Keratinocyte (primary cell): ENCODE measurements around the gene NXNL2. TPM values are rescaled to one million over a fixed set of nuclear protein-coding genes. Genes with fewer than 3 reads are reported as not detected.

Experiments
- DNase-seq: peaks from one replicate; pipeline ENCODE4 v3.0.0-alpha.2; 2011; ENCODE audit warnings: low read depth, missing footprints, low spot score
- FAIRE-seq: peaks from 2 replicates; lab custom pipeline; 2011; peaks lifted over from hg19 to GRCh38; lab: Jason Lieb, UNC
- H2AFZ ChIP-seq: 2 replicates; pipeline ENCODE4 v1.6.0; 2012; ENCODE audit warnings: low read length, control low read depth, inconsistent platforms; ENCODE audit not compliant: control insufficient read depth
- H3K27ac ChIP-seq: 2 replicates; pipeline ENCODE4 v1.5.1; 2011; ENCODE audit warnings: low read length; ENCODE audit not compliant: control insufficient read depth, insufficient read depth
- H3K27me3 ChIP-seq: 3 replicates; pipeline ENCODE4 v1.6.0; 2011; ENCODE audit warnings: low read length; ENCODE audit not compliant: control insufficient read depth, insufficient read depth; ENCODE audit errors: extremely low read depth
- H3K36me3 ChIP-seq, 2 experiments: 2 replicates in 1 of 2; 3 replicates in 1 of 2; pipeline ENCODE4 v1.5.1; 2011; ENCODE audit warnings: low read length in 2 of 2, mild to moderate bottlenecking in 1 of 2; ENCODE audit not compliant: control insufficient read depth in 2 of 2, insufficient read depth in 2 of 2; ENCODE audit errors: extremely low read depth in 1 of 2
- H3K4me1 ChIP-seq: 3 replicates; pipeline ENCODE4 v1.5.1; 2011; ENCODE audit warnings: low read length; ENCODE audit not compliant: control insufficient read depth, insufficient read depth; ENCODE audit errors: extremely low read depth
- H3K4me2 ChIP-seq: 3 replicates; pipeline ENCODE4 v1.6.0; 2011; ENCODE audit warnings: low read depth, low read length; ENCODE audit not compliant: control insufficient read depth, insufficient read depth; ENCODE audit errors: extremely low read depth
- H3K4me3 ChIP-seq, 3 experiments: fragments of 200-600 bp in 1 of 3; sonication (generic) in 1 of 3; 2 replicates in 2 of 3; 3 replicates in 1 of 3; pipeline ENCODE4 v1.5.1; 2011 to 2016; ENCODE audit warnings: low read length in 3 of 3, mild to moderate bottlenecking in 3 of 3, control low read depth in 2 of 3, inconsistent platforms in 1 of 3, low read depth in 1 of 3, mixed read lengths in 1 of 3, mixed run types in 1 of 3, moderate library complexity in 1 of 3; ENCODE audit not compliant: control insufficient read depth in 2 of 3, insufficient read depth in 2 of 3; ENCODE audit errors: extremely low read depth in 1 of 3
- H3K79me2 ChIP-seq: 2 replicates; pipeline ENCODE4 v1.6.0; 2012; ENCODE audit warnings: low read length; ENCODE audit not compliant: control insufficient read depth, insufficient read depth
- H3K9ac ChIP-seq: 3 replicates; pipeline ENCODE4 v1.6.0; 2011; ENCODE audit warnings: low read length; ENCODE audit not compliant: control insufficient read depth, insufficient read depth; ENCODE audit errors: extremely low read depth
- H3K9me1 ChIP-seq: 3 replicates; pipeline ENCODE4 v1.6.0; 2011; ENCODE audit warnings: low read length; ENCODE audit not compliant: control insufficient read depth, insufficient read depth; ENCODE audit errors: extremely low read depth
- H3K9me3 ChIP-seq: 2 replicates; pipeline ENCODE4 v1.5.1; 2012; ENCODE audit warnings: low read depth, low read length; ENCODE audit not compliant: control insufficient read depth
- H4K20me1 ChIP-seq: 3 replicates; pipeline ENCODE4 v1.6.0; 2011; ENCODE audit warnings: low read length; ENCODE audit not compliant: control insufficient read depth, insufficient read depth; ENCODE audit errors: extremely low read depth
- CTCF ChIP-seq, 3 experiments: IDR thresholded peaks in 1 of 3; conservative IDR thresholded peaks in 1 of 3; optimal IDR thresholded peaks in 1 of 3; 2 replicates in 2 of 3; 3 replicates in 1 of 3; pipeline versions ENCODE3 to v1.5.1; 2011; ENCODE audit warnings: low read length in 3 of 3, mild to moderate bottlenecking in 3 of 3, moderate library complexity in 2 of 3, control low read depth in 1 of 3, inconsistent platforms in 1 of 3; ENCODE audit not compliant: insufficient read depth in 2 of 3; ENCODE audit errors: extremely low read depth in 1 of 3
- EZH2 ChIP-seq: IDR thresholded peaks from one replicate; pipeline ENCODE4 v1.6.1; 2012; ENCODE audit warnings: inconsistent platforms, mild to moderate bottlenecking, low read length, moderate library complexity
- dilution Hi-C: fragments of 300-500 bp; cut with MboI; formaldehyde crosslinking; loops from one replicate; pipeline ENCODE4 v1.7.0; 2020; ENCODE audit warnings: low sequenced_read_pairs; ENCODE audit not compliant: extremely low pct_ligation_motif_present
- polyA plus RNA-seq, 5 experiments: library from polyadenylated mRNA; depleted of rRNA in 3 of 5; stranded (reverse) in 3 of 5; stranded (forward) in 1 of 5; unstranded in 1 of 5; fragments of >200 nt; gene quantifications; 1 replicate in 1 of 5; 2 replicates in 3 of 5; 3 replicates in 1 of 5; pipeline versions ENCODE4 v1.2.1 to v1.2.3, GENCODE V29; 2011 to 2012; ENCODE audit warnings: missing spikeins in 2 of 5, low read depth in 1 of 5, low replicate concordance in 1 of 5

Gene NXNL2
- polyA plus RNA-seq, 1 donor (not counting 4 experiments of a cell fraction or from before 2014, with no cell fraction given): 0.17 TPM

GRCh38 chr9:88498880-88499279 is 36.1 kb upstream of the NXNL2 start:
- dilution Hi-C loops: no loop called here

DNA sequence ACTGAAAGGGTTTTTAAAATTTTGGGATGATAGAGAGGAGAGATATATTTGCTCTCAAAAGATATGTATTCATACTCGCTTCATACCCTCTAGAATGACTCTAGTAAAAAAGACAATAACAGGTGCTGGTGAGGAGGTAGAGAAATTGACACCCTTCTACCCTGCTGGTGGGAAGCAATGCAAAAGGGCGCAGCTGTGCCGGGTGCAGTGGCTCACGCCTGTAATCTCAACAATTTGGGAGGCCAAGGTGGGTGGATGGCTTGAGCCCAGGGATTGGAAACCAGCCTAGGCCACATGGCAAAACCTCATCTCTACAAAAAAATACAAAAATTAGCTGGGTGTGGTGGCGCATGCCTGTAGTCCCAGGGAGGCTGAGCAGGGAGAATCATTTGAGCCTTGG is 33.9 kb upstream of the NXNL2 start:
- no peaks in the 10 kb centered on the region for H3K9me1 ChIP-seq
- H3K4me3 ChIP-seq: no peak overlapping the region
- no peaks in the 10 kb centered on the region for H3K36me3 ChIP-seq
- no peaks in the 10 kb centered on the region for H3K79me2 ChIP-seq
- no peak overlapping the region for H2AFZ ChIP-seq
- no peak overlapping the region for H3K4me2 ChIP-seq
- dilution Hi-C loops: no loop called here
- no peak for FAIRE-seq
- no peaks in the 10 kb centered on the region for H4K20me1 ChIP-seq
- H3K27me3 ChIP-seq: no peaks in the 10 kb centered on the region
- DNase-seq: no peak
- H3K9me3 ChIP-seq: no peaks in the 10 kb centered on the region
- no peak overlapping the region for H3K9ac ChIP-seq
- H3K27ac ChIP-seq: no peak overlapping the region
- H3K4me1 ChIP-seq: no peaks in the 10 kb centered on the region
- TF ChIP-seq CTCF (optimal IDR thresholded peaks at IDR 0.05 in 1 of 3, IDR thresholded peaks at IDR 0.05 in 1 of 3, conservative IDR thresholded peaks at IDR 0.05 in 1 of 3; ENCODE audit: extremely low read depth in 1 of 3, insufficient read depth in 2 of 3, low read length in 3 of 3) (no peak), EZH2 (no peak)

More at GRCh38 chr9:88498880-88499279, 36.1 kb upstream of the NXNL2 start:
- Histone ChIP-seq H3K4me2 (no peak overlapping the region), H3K36me3 (no peaks in the 10 kb centered on the region), H3K9me3 (no peaks in the 10 kb centered on the region), H3K27ac (no peak overlapping the region), H3K27me3 (no peaks in the 10 kb centered on the region), H3K4me3 (no peak overlapping the region), H3K79me2 (no peaks in the 10 kb centered on the region), H4K20me1 (no peaks in the 10 kb centered on the region), H3K4me1 (no peaks in the 10 kb centered on the region), H3K9me1 (no peaks in the 10 kb centered on the region), H2AFZ (no peak overlapping the region), H3K9ac (no peak overlapping the region)
- DNase-seq (no peak), FAIRE-seq (no peak)
- no peak for TF ChIP-seq EZH2
- TF ChIP-seq CTCF (optimal IDR thresholded peaks at IDR 0.05 in 1 of 3, IDR thresholded peaks at IDR 0.05 in 1 of 3, conservative IDR thresholded peaks at IDR 0.05 in 1 of 3; ENCODE audit: extremely low read depth in 1 of 3, insufficient read depth in 2 of 3, low read length in 3 of 3): no peak
